DND-41 (cell line): ENCODE results near the gene NCF2.

Experiments used
- ATAC-seq: fragments of 200-7000 bp; cut with Tn5 transposase; 3 replicates; pipeline ENCODE4 v1.9.1; 2021; ENCODE audit warnings: low read depth; ENCODE audit not compliant: insufficient read depth
- DNase-seq: peaks from one replicate; pipeline ENCODE4 v3.0.0-alpha.2; 2020
- H2AFZ ChIP-seq: 2 replicates; pipeline ENCODE4 v1.6.0; 2012; ENCODE audit warnings: low read depth, low read length
- H3K27ac ChIP-seq: 2 replicates; pipeline ENCODE4 v1.5.1; 2012; ENCODE audit warnings: low read length, inconsistent platforms
- H3K27me3 ChIP-seq: fragments of 200-600 bp; sonication (generic); 2 replicates; pipeline ENCODE4 v1.6.0; 2012; ENCODE audit warnings: low read length, mild to moderate bottlenecking, inconsistent platforms; ENCODE audit not compliant: insufficient read depth, poor library complexity
- H3K36me3 ChIP-seq: 2 replicates; pipeline ENCODE4 v1.5.1; 2012; ENCODE audit warnings: low read length, inconsistent platforms; ENCODE audit not compliant: insufficient read depth
- H3K4me1 ChIP-seq: 2 replicates; pipeline ENCODE4 v1.5.1; 2012; ENCODE audit warnings: mild to moderate bottlenecking, low read length; ENCODE audit not compliant: insufficient read depth
- H3K4me2 ChIP-seq: 2 replicates; pipeline ENCODE4 v1.6.0; 2012; ENCODE audit warnings: mild to moderate bottlenecking, moderate library complexity, low read length, inconsistent platforms; ENCODE audit not compliant: insufficient read depth
- H3K4me3 ChIP-seq, 2 experiments: fragments of 200-600 bp in 1 of 2; shearing (Covaris generic) in 1 of 2; 2 replicates each; pipeline ENCODE4 v1.5.1; 2012 to 2016; ENCODE audit warnings: inconsistent platforms in 2 of 2, low read length in 2 of 2, mild to moderate bottlenecking in 2 of 2, low read depth in 1 of 2, moderate library complexity in 1 of 2
- H3K79me2 ChIP-seq: 2 replicates; pipeline ENCODE4 v1.6.0; 2012; ENCODE audit warnings: low read length, inconsistent platforms; ENCODE audit not compliant: insufficient read depth
- H3K9ac ChIP-seq: 2 replicates; pipeline ENCODE4 v1.6.0; 2012; ENCODE audit warnings: low read depth, mild to moderate bottlenecking, inconsistent platforms, low read length, moderate library complexity
- H3K9me3 ChIP-seq: 2 replicates; pipeline ENCODE4 v1.5.1; 2012; ENCODE audit warnings: low read length, moderate library complexity, mild to moderate bottlenecking, inconsistent platforms; ENCODE audit not compliant: insufficient read depth, severe bottlenecking
- H4K20me1 ChIP-seq: 2 replicates; pipeline ENCODE4 v1.6.0; 2012; ENCODE audit warnings: low read length; ENCODE audit not compliant: insufficient read depth
- EZH2 ChIP-seq: IDR thresholded peaks from 3 replicates; pipeline ENCODE4 v1.6.1; 2012; ENCODE audit warnings: borderline replicate concordance, low read depth, mild to moderate bottlenecking, moderate library complexity, low read length, inconsistent platforms; ENCODE audit not compliant: severe bottlenecking
- TF ChIP-seq, protein P1 (sequence below): IDR thresholded peaks from 2 replicates; pipeline ENCODE4 v1.5.1; 2012; ENCODE audit warnings: borderline replicate concordance, low read length, moderate library complexity, mild to moderate bottlenecking; ENCODE audit not compliant: poor library complexity, severe bottlenecking; ENCODE audit errors: extremely low read depth

Gene NCF2

DNA sequence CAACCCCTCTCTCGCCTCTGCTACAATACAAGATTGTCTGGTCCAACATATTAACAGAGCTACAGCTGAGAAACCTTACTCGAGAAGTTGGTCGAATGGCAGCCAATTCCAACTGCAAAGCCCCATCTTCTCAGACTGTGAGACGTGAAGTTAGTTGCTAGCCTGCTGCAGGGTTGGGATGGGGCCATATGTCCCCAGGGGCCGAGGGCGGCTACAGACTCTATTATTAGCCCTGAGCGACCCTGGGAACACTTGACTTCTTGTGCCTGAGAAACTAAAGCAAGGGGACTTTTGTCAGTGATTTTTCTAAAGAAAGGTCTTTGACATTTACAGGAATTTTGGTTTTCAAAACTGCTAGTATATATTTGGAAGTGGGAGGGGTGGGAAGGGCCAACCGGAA, 13.7 kb downstream of the NCF2 start:
- H3K27ac ChIP-seq, result no peak overlapping the region
- H3K9ac ChIP-seq, result no peak overlapping the region
- peaks cover 17% of the 10 kb centered on the region for H3K4me1 ChIP-seq
- no peaks in the 10 kb centered on the region for H3K79me2 ChIP-seq
- no peak overlapping the region for H3K4me3 ChIP-seq
- H4K20me1 ChIP-seq, result no peaks in the 10 kb centered on the region
- H3K4me2 ChIP-seq, result no peak overlapping the region
- DNase-seq (no peak), ATAC-seq (no peak)
- H2AFZ ChIP-seq, result no peak overlapping the region
- no peaks in the 10 kb centered on the region for H3K9me3 ChIP-seq
- no peak for TF ChIP-seq EZH2
- TF ChIP-seq, protein P1, sequence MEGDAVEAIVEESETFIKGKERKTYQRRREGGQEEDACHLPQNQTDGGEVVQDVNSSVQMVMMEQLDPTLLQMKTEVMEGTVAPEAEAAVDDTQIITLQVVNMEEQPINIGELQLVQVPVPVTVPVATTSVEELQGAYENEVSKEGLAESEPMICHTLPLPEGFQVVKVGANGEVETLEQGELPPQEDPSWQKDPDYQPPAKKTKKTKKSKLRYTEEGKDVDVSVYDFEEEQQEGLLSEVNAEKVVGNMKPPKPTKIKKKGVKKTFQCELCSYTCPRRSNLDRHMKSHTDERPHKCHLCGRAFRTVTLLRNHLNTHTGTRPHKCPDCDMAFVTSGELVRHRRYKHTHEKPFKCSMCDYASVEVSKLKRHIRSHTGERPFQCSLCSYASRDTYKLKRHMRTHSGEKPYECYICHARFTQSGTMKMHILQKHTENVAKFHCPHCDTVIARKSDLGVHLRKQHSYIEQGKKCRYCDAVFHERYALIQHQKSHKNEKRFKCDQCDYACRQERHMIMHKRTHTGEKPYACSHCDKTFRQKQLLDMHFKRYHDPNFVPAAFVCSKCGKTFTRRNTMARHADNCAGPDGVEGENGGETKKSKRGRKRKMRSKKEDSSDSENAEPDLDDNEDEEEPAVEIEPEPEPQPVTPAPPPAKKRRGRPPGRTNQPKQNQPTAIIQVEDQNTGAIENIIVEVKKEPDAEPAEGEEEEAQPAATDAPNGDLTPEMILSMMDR, result no peak
- no peaks in the 10 kb centered on the region for H3K27me3 ChIP-seq
- H3K36me3 ChIP-seq, result no peaks in the 10 kb centered on the region

- H3K9ac ChIP-seq, result no peak overlapping the region
- DNase-seq (no peak), ATAC-seq (no peak)
- no peaks in the 10 kb centered on the region for H3K79me2 ChIP-seq
- H4K20me1 ChIP-seq, result no peaks in the 10 kb centered on the region
- H3K4me1 ChIP-seq, result peaks cover 11% of the 10 kb centered on the region
- TF ChIP-seq, protein P1, result no peak
- TF ChIP-seq EZH2, result no peak
- no peak overlapping the region for H2AFZ ChIP-seq
- H3K9me3 ChIP-seq, result no peaks in the 10 kb centered on the region
- no peaks in the 10 kb centered on the region for H3K36me3 ChIP-seq
- H3K27me3 ChIP-seq, result no peaks in the 10 kb centered on the region
- no peak overlapping the region for H3K27ac ChIP-seq
- no peak overlapping the region for H3K4me2 ChIP-seq
- no peak overlapping the region for H3K4me3 ChIP-seq
Measured at GRCh38 chr1:183575606-183576005, 14.7 kb downstream of the NCF2 start.

DNA sequence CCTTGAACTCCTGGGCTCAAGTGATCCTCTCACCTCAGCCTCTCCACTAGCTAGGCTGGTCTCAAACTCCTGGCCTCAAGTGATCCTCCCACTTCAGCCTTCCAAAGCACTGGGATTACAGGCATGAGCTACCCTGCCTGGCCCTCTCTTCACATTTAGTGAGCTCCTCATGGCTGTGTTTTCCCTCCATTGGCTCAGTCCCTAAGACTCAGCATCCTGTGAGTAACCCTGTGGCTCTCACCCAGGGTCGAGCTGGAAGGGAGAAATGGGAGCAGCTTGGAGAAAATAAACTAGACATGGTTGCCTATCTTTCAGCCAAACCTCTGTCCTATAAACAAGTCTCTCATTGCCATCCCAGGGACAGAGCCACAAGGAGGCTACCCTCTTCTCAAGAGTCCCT, 17.5 kb downstream of the NCF2 start:
- TF ChIP-seq, protein P1, result no peak
- no peak for TF ChIP-seq EZH2
- no peak for DNase-seq

DNA sequence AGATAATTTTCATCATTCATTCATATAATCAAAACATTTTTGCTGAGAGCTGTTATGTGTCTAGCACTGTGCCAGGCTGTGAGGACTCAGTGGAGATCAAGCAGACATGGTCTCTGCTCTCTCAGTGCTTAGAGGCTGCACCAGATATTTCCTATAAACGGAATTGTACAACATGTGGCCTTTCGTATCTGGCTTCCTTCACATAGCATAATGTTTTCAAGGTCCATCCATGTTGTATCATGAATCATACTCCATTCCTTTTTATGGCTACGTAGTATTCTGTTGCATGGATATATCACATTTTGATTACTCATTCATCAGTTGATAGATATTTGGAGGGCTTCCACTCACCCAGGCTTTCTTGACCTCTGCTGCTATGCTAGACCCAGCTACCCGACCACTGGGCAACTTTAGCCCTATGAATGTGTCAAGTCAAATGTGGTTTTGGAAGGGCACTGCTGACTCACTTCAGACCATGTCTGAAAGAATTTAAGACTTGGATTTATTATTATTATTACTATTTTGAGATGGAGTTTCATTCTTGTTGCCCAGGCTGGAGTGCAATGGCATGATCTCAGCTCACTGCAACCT, 18.5 kb downstream of the NCF2 start:
- no peak overlapping the region for H2AFZ ChIP-seq
- H3K4me1 ChIP-seq, result no peaks in the 10 kb centered on the region
- H3K27ac ChIP-seq, result no peak overlapping the region
- H3K36me3 ChIP-seq, result no peaks in the 10 kb centered on the region
- TF ChIP-seq, protein P1, result no peak
- TF ChIP-seq EZH2, result no peak
- no peak overlapping the region for H3K9ac ChIP-seq
- no peak for DNase-seq
- no peak for ATAC-seq
- H3K4me2 ChIP-seq, result no peak overlapping the region
- no peaks in the 10 kb centered on the region for H3K9me3 ChIP-seq
- no peaks in the 10 kb centered on the region for H3K79me2 ChIP-seq
- no peaks in the 10 kb centered on the region for H4K20me1 ChIP-seq
- no peaks in the 10 kb centered on the region for H3K27me3 ChIP-seq
- no peak overlapping the region for H3K4me3 ChIP-seq

More for the DNA sequence above, 17.5 kb downstream of the NCF2 start:
- no peaks in the 10 kb centered on the region for H3K79me2 ChIP-seq
- no peak overlapping the region for H3K27ac ChIP-seq
- H3K4me1 ChIP-seq, result no peaks in the 10 kb centered on the region
- H3K9ac ChIP-seq, result no peak overlapping the region
- ATAC-seq, result no peak
- no peaks in the 10 kb centered on the region for H3K36me3 ChIP-seq
- no peak overlapping the region for H3K4me3 ChIP-seq
- no peak overlapping the region for H2AFZ ChIP-seq
- no peak overlapping the region for H3K4me2 ChIP-seq
- H3K27me3 ChIP-seq, result no peaks in the 10 kb centered on the region
- H3K9me3 ChIP-seq, result no peaks in the 10 kb centered on the region
- H4K20me1 ChIP-seq, result no peaks in the 10 kb centered on the region
